B cell (primary cell): ENCODE results near the gene RHOH. TPM values are rescaled to one million over a fixed set of nuclear protein-coding genes. Genes with fewer than 3 reads are reported as not detected.

ENCODE experiments used
- ATAC-seq: fragments of 200-7000 bp; cut with Tn5 transposase; one replicate; pipeline ENCODE4 v1.10.0; 2021; ENCODE audit warnings: low read depth, mild to moderate bottlenecking, moderate number of reproducible peaks, moderate library complexity
- CTCF ChIA-PET: fragments of 350-600 bp; sonication (Branson Sonifier 250); formaldehyde crosslinking; loops from one replicate; lab custom pipeline; 2021; ENCODE audit warnings: antibody characterized with exemption, inconsistent platforms; lab: Charles Lee
- POLR2A ChIA-PET: fragments of 350-600 bp; sonication (Branson Sonifier 250); formaldehyde crosslinking; loops from one replicate; lab custom pipeline; 2021; ENCODE audit warnings: antibody characterized with exemption; lab: Charles Lee
- DNase-seq: peaks from one replicate; pipeline ENCODE4 v3.0.0; 2013
- H2AFZ ChIP-seq: 2 replicates; pipeline ENCODE4 v1.6.1; 2012; ENCODE audit warnings: mild to moderate bottlenecking, low read depth, low read length; ENCODE audit not compliant: insufficient read depth, poor library complexity, severe bottlenecking
- H3K27ac ChIP-seq, 2 donors: 1 replicate in 1 of 2; 2 replicates in 1 of 2; pipeline ENCODE4 v1.5.1; 2012 to 2013; ENCODE audit warnings: low read length in 2 of 2, mild to moderate bottlenecking in 2 of 2, moderate library complexity in 1 of 2
- H3K27me3 ChIP-seq, 4 experiments: fragments of 200-600 bp in 1 of 4; sonication (generic) in 1 of 4; replicated peaks in 1 of 4; 1 replicate in 2 of 4; 2 replicates in 2 of 4; pipeline versions ENCODE4 v1.6.1 to v1.7.0; 2013 to 2016; ENCODE audit warnings: low read length in 3 of 4, mild to moderate bottlenecking in 2 of 4, mixed read lengths in 1 of 4, moderate library complexity in 1 of 4; ENCODE audit not compliant: insufficient read depth in 4 of 4, control insufficient read depth in 3 of 4; ENCODE audit errors: control extremely low read depth in 1 of 4
- H3K36me3 ChIP-seq, 2 experiments: replicated peaks in 1 of 2; 1 replicate in 1 of 2; 2 replicates in 1 of 2; pipeline versions ENCODE4 v1.6.1 to v1.7.1; 2013; ENCODE audit warnings: low read length in 1 of 2; ENCODE audit not compliant: insufficient read depth in 2 of 2, control insufficient read depth in 1 of 2; ENCODE audit errors: control extremely low read depth in 1 of 2, extremely low read depth in 1 of 2
- H3K4me1 ChIP-seq, 2 donors: fragments of 200-600 bp in 1 of 2; sonication (generic) in 1 of 2; 1 replicate in 1 of 2; 2 replicates in 1 of 2; pipeline versions ENCODE4 v1.5.1 to v1.6.1; 2013 to 2017; ENCODE audit warnings: low read length in 2 of 2; ENCODE audit not compliant: control insufficient read depth in 2 of 2, insufficient read depth in 2 of 2
- H3K4me2 ChIP-seq: replicated peaks from 2 replicates; pipeline ENCODE3; 2012; ENCODE audit warnings: mild to moderate bottlenecking, low read depth, low read length; ENCODE audit not compliant: poor library complexity, severe bottlenecking
- H3K4me3 ChIP-seq, 5 experiments: fragments of 200-600 bp in 1 of 5; sonication (generic) in 1 of 5; 1 replicate in 3 of 5; 2 replicates in 2 of 5; pipeline versions ENCODE4 v1.5.1 to v1.7.0; 2011 to 2016; ENCODE audit warnings: low read length in 4 of 5, mild to moderate bottlenecking in 4 of 5, low read depth in 2 of 5, control low read depth in 1 of 5, moderate library complexity in 1 of 5; ENCODE audit not compliant: insufficient read depth in 1 of 5; ENCODE audit errors: control extremely low read depth in 1 of 5, extremely low read depth in 1 of 5
- H3K79me2 ChIP-seq: fragments of 200-600 bp; sonication (generic); one replicate; pipeline ENCODE4 v1.6.0; 2016; ENCODE audit warnings: low read length; ENCODE audit not compliant: control insufficient read depth, insufficient read depth
- H3K9ac ChIP-seq: fragments of 200-600 bp; sonication (generic); 2 replicates; pipeline ENCODE4 v1.6.1; 2017; ENCODE audit warnings: mild to moderate bottlenecking, low read length, moderate library complexity
- H3K9me3 ChIP-seq, 3 donors: one replicate each; pipeline versions ENCODE4 v1.6.1 to v1.7.1; 2013; ENCODE audit warnings: low read length in 2 of 3; ENCODE audit not compliant: control insufficient read depth in 2 of 3, insufficient read depth in 1 of 3; ENCODE audit errors: control extremely low read depth in 1 of 3
- H4K20me1 ChIP-seq: 2 replicates; pipeline ENCODE4 v1.6.0; 2012; ENCODE audit warnings: mild to moderate bottlenecking, low read length; ENCODE audit not compliant: insufficient read depth, control insufficient read depth, poor library complexity, severe bottlenecking
- H3K27ac Mint-ChIP-seq: one replicate; pipeline ENCODE4 v1.8.0; 2021; ENCODE audit warnings: mixed read lengths
- H3K27me3 Mint-ChIP-seq: one replicate; pipeline ENCODE4 v1.8.0; 2021; ENCODE audit warnings: mixed read lengths
- H3K4me1 Mint-ChIP-seq: one replicate; pipeline ENCODE4 v1.8.0; 2021; ENCODE audit warnings: mixed read lengths
- H3K4me3 Mint-ChIP-seq: one replicate; pipeline ENCODE4 v1.8.0; 2021; ENCODE audit warnings: mixed read lengths
- H3K9me3 Mint-ChIP-seq: one replicate; pipeline ENCODE4 v1.8.0; 2022; ENCODE audit warnings: mixed read lengths; ENCODE audit not compliant: insufficient read depth
- CTCF ChIP-seq: fragments of 200-600 bp; IDR thresholded peaks from one replicate; pipeline ENCODE4 v1.8.0; 2022; ENCODE audit warnings: antibody characterized with exemption, mild to moderate bottlenecking
- EZH2 ChIP-seq: IDR thresholded peaks from 2 replicates; pipeline ENCODE4 v1.6.1; 2012; ENCODE audit warnings: borderline replicate concordance, low read depth, mild to moderate bottlenecking, moderate library complexity, low read length; ENCODE audit not compliant: insufficient read depth, poor library complexity, severe bottlenecking
- WGBS: methylation state at CpG from one replicate; pipeline ENCODE4 v1.1.5; 2013; ENCODE audit warnings: missing lambda C conversion rate; ENCODE audit not compliant: insufficient coverage; 5-methylcytosine and 5-hydroxymethylcytosine counted together
- intact Hi-C: fragments of 100-400 bp; cut with micrococcal nuclease; formaldehyde crosslinking; loops from one replicate; pipeline ENCODE4 v1.10.0; 2022
- polyA plus RNA-seq: library from polyadenylated mRNA; depleted of rRNA; stranded (reverse); fragments of >200 nt; gene quantifications from 2 replicates; pipeline ENCODE4 v1.2.3, GENCODE V29; 2012
- total RNA-seq, 2 donors: library from RNA; stranded (reverse); fragments of 120-200 nt in 1 of 2; gene quantifications; 1 replicate in 1 of 2; 2 replicates in 1 of 2; pipeline versions ENCODE4 v1.2.3 to v1.2.4, GENCODE V29; 2013 to 2022

Gene RHOH
- total and polyA plus RNA-seq, 2 donors (not counting 1 experiment from before 2014, with no cell fraction given): 118 to 209 TPM

GRCh38 chr4:40176602-40177001 is 20.2 kb upstream of the RHOH start:
- H3K27me3 ChIP-seq: no peaks in the 10 kb centered on the region
- peaks cover 50% of the 10 kb centered on the region for H3K4me1 Mint-ChIP-seq
- no peaks in the 10 kb centered on the region for H3K9me3 Mint-ChIP-seq
- H3K27me3 Mint-ChIP-seq: no peaks in the 10 kb centered on the region
- POLR2A ChIA-PET: no interaction called here
- ATAC-seq (no peak), DNase-seq (no peak)
- intact Hi-C loops: no loop called here
- CTCF ChIA-PET: no interaction called here
- TF ChIP-seq CTCF (no peak), EZH2 (no peak)
- H3K4me1 ChIP-seq: peaks cover 31 to 34% of the 10 kb centered on the region in 2 donors
- H3K4me3 Mint-ChIP-seq: no peak overlapping the region
- H3K27ac Mint-ChIP-seq: no peak overlapping the region
- H3K9ac ChIP-seq: no peak overlapping the region
- WGBS: 97% methylated on average over 5 of the region's 10 CpGs
- H3K79me2 ChIP-seq: peaks cover 27% of the 10 kb centered on the region
- H3K4me2 ChIP-seq: no peak overlapping the region
- no peak overlapping the region for H3K27ac ChIP-seq
- no peak overlapping the region for H3K4me3 ChIP-seq
- no peaks in the 10 kb centered on the region for H4K20me1 ChIP-seq
- no peaks in the 10 kb centered on the region for H3K36me3 ChIP-seq
- peaks cover 0 to 2% (median 0%) of the 10 kb centered on the region in 3 donors for H3K9me3 ChIP-seq
- H2AFZ ChIP-seq: no peak overlapping the region

GRCh38 chr4:40177591-40177990 is 19.2 kb upstream of the RHOH start:
- Mint-ChIP-seq H3K27ac (no peak overlapping the region), H3K9me3 (no peaks in the 10 kb centered on the region), H3K27me3 (no peaks in the 10 kb centered on the region), H3K4me3 (no peak overlapping the region), H3K4me1 (peaks cover 50% of the 10 kb centered on the region)
- WGBS: no CpG with 5 or more reads among the region's 2 CpGs
- H2AFZ ChIP-seq: no peak overlapping the region
- TF ChIP-seq CTCF: no peak
- no peak for TF ChIP-seq EZH2
- no peak for DNase-seq
- H3K4me1 ChIP-seq: peaks cover 37 to 38% of the 10 kb centered on the region in 2 donors
- no peak for ATAC-seq
- ChIA-PET CTCF (interaction anchor here (0.7 kb wide), 1 partner anchor 139 kb away, joined by 3 read pairs; no protein-coding TSS in a partner anchor), POLR2A (no interaction called here)
- peaks cover 0 to 2% (median 0%) of the 10 kb centered on the region in 3 donors for H3K9me3 ChIP-seq
- no peak overlapping the region for H3K4me2 ChIP-seq
- intact Hi-C loops: no loop called here
- no peak overlapping the region for H3K4me3 ChIP-seq
- H3K79me2 ChIP-seq: peaks cover 20% of the 10 kb centered on the region
- H3K36me3 ChIP-seq: no peaks in the 10 kb centered on the region
- no peaks in the 10 kb centered on the region for H3K27me3 ChIP-seq
- no peak overlapping the region for H3K27ac ChIP-seq
- H3K9ac ChIP-seq: no peak overlapping the region
- no peaks in the 10 kb centered on the region for H4K20me1 ChIP-seq
